Epithelial cell of esophagus (primary cell): ENCODE results near the gene AGAP6.
A peak's percentile ranks its signal among the peaks of the same experiment; 100 is the strongest.
"Not testable (repeated sequence)": the region's sequence is repeated elsewhere in the genome, so short reads cannot be mapped to it uniquely, and the experiment has no call there.

Experiments
- DNase-seq: peaks from one replicate; pipeline ENCODE4 v3.0.0; 2010; ENCODE audit warnings: low read depth
- H3K4me3 ChIP-seq: 2 replicates; pipeline ENCODE4 v1.5.1; 2011; ENCODE audit warnings: mild to moderate bottlenecking, low read length, control low read depth
- CTCF ChIP-seq: IDR thresholded peaks from 2 replicates; pipeline ENCODE4 v1.5.1; 2011; ENCODE audit warnings: low read depth, mild to moderate bottlenecking, low read length, control low read depth, inconsistent platforms; ENCODE audit not compliant: insufficient read depth; ENCODE audit errors: missing control alignments

AGAP6 gene

GRCh38 chr10:50020451-50021024, 32.3 kb downstream of the AGAP6 start:
- H3K4me3 ChIP-seq, DNase-seq: not testable (repeated sequence)

GRCh38 chr10:50021646-50022045, 33.4 kb downstream of the AGAP6 start:
- no peak for TF ChIP-seq CTCF
- no peak overlapping the region for H3K4me3 ChIP-seq
- no peak for DNase-seq

- not testable (repeated sequence) for H3K4me3 ChIP-seq, DNase-seq
Measured at GRCh38 chr10:50024716-50025383, 36.6 kb downstream of the AGAP6 start.

GRCh38 chr10:50025627-50026026, 37.4 kb downstream of the AGAP6 start:
- no peak for DNase-seq
- H3K4me3 ChIP-seq = no peak overlapping the region
- no peak for TF ChIP-seq CTCF

GRCh38 chr10:50027195-50027594, 39.0 kb downstream of the AGAP6 start:
- TF ChIP-seq CTCF = no peak
- DNase-seq = no peak
- no peak overlapping the region for H3K4me3 ChIP-seq

- TF ChIP-seq CTCF = no peak
- no peak overlapping the region for H3K4me3 ChIP-seq
- no peak for DNase-seq
Measured at GRCh38 chr10:50033481-50033880, 45.3 kb downstream of the AGAP6 start.

GRCh38 chr10:50035337-50035736, 47.1 kb downstream of the AGAP6 start:
- not testable (repeated sequence) for DNase-seq, H3K4me3 ChIP-seq

GRCh38 chr10:50044941-50045664, 56.9 kb downstream of the AGAP6 start:
- DNase-seq = peak; percentile 91
- TF ChIP-seq CTCF = no peak

GRCh38 chr10:50046457-50046856, 58.3 kb downstream of the AGAP6 start:
- not testable (repeated sequence) for H3K4me3 ChIP-seq, DNase-seq

More at GRCh38 chr10:50044941-50045664, 56.9 kb downstream of the AGAP6 start:
- no peak overlapping the region for H3K4me3 ChIP-seq

GRCh38 chr10:50047594-50047993, 59.4 kb downstream of the AGAP6 start:
- H3K4me3 ChIP-seq, DNase-seq: not testable (repeated sequence)

- not testable (repeated sequence) for DNase-seq, H3K4me3 ChIP-seq
Measured at GRCh38 chr10:50051995-50052660, 63.9 kb downstream of the AGAP6 start.

- not testable (repeated sequence) for DNase-seq, H3K4me3 ChIP-seq
Measured at GRCh38 chr10:50052778-50053376, 64.7 kb downstream of the AGAP6 start.
